GM19240 (cell line): Measurements from ENCODE around the gene SAFB2.

Source experiments
- DNase-seq: peaks from one replicate; pipeline ENCODE4 v3.0.0; 2011; ENCODE audit warnings: low spot score; ENCODE audit not compliant: insufficient read length

Gene SAFB2

DNA sequence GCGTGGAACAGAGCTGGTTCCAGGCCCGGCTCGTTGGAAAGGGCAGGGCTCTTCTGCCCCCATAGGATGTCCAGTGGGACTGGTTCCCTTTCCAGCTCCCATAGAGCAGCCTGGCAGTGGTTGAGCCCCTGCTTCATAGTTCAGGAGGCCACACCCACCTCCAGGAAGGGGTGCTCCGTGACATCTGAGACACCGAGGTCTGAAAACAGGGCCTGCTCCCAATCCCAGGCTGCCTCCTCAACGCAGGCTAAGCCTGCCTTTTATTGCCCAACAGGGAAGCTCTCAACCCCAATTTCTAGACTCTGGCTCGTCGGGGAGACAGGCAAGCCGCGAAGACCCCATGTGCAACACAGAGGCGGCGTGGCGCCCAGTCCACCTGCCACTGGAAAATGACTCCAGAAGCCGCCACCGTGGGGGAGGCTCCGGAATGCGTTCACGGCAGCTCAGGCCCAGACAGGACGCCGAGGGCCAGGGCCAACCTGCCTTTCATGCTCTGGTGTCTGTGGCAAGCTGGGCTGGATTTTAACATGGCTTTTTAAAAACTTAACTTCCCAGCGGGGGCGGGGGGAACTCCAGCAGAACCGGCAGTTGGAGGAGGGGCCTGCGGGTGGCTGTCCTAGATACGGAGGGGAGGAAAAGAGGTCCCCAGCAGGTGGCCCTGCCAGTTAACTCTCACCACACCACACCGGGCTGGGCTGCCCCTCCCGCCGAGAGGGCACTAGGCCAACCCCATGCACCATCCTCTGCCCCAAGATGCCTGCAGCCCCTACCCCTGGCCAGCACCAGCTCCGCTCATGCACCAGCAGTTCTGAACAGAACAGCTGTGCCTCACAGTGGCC lies 36.9 kb downstream of the SAFB2 start:
- no peak for DNase-seq

DNA sequence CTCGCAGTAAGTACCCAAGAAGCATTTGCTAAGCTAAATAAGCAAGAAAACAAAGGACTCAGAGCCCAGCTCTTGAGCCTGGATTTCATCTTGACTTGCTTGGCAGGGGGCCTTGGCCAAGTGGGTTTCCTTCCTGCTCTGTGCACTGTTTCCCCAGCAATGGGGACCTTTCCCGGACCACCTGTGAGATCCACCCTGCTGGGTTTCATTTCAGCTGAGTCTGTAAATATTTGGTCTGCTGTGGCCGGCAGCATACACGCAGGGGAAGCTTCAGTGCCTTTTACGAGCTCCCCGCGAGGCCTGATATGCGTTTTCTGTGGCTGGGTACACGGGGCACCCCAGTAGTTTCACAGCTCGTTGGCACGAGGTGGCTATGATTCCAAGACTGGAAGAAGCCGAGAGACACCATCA lies 42.4 kb downstream of the SAFB2 start:
- no peak for DNase-seq

DNA sequence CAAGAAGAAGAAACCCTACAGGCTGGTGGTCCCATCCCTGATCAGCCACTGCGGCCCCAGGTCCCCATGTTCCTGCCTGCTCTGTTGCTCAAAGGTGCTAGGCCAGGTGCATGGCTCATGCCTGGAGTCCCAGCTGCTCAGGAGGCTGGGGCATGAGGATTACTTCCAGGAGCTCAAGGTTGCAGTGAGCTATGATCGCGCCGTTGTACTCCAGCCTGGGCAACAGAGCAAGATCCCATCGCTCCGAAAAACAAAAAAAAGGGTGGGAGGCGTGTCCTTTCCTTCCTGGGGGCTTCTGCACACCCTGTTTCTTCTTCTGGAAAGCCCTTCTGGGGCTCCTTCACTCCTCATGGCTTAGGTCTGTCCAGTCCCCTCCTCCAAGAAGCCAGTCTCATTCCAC lies 42.9 kb downstream of the SAFB2 start:
- no peak for DNase-seq

DNA sequence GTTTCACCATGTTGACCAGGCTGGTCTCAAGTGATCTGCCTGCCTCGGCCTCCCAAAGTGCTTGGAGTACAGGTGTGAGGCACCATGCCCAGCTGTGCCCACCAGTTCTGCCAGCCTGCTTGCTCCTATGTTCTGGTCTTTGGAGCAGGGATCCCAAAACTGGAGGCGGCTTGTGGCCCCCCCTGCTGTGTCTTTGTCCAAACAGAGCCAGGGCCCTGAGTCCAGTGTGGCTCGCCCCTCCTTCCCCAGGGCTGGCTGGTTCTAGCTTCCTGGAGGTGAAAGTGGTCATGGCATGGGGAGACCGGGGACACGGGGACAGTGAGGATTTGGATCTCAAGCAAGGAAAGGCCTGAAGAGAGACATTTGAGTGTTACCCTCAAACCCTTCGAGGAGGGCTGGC lies 43.3 kb downstream of the SAFB2 start:
- DNase-seq: no peak

DNA sequence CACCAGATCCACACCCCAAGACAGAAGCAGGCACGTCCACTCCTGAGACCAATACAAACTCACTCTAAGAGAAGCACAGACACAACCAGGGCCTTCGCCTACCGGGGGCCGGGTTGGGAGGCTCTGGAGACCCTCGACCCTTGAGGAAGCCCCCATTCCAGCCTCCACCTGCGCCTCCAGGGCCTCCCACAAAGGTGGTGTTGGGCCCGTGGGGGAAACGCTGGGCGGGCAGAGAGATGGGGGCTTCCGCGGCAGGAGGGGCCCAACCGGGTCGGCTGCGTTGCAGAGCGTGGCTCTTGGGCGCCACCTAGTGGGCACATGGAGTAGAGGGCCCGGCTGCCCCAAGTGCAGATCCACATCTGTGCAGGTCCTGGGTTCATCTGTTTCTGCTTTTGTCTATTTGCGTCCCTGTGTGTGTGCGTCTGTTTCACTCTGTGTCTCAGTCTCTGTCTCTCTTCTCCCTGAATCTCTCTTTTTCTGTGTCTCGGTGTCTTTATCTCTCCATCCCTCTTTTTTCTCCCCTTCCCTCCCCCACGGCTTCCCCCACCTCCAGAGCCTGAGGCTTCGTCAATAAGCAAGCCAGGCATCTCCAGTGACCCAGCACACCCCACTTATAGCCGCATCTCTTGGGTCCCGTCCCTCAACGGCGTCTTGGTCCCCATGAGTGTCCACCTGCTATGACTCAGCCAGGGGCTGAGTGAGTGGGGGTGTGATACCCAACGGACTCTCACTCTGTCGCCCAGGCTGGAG lies 44.3 kb downstream of the SAFB2 start:
- DNase-seq: peak; percentile 83

DNA sequence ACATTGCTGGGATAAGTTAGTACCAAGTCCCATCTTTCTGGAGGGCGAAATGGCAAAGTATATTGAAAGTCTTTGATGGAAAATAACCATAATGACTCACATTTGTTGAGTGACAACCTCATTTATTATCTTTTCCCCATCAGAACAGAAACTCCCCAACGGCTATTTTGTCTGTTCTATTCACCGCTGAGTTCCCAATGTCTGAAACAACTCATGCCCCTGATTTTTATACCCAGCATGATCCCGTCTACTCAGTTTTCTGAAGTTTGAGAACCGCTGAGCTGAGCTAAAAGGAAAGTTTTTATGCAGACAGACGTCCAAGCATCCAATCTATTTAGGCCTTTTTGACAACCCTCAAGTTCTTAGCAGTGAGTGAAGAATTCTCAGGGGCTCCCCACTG lies 47.0 kb downstream of the SAFB2 start:
- DNase-seq: no peak

DNA sequence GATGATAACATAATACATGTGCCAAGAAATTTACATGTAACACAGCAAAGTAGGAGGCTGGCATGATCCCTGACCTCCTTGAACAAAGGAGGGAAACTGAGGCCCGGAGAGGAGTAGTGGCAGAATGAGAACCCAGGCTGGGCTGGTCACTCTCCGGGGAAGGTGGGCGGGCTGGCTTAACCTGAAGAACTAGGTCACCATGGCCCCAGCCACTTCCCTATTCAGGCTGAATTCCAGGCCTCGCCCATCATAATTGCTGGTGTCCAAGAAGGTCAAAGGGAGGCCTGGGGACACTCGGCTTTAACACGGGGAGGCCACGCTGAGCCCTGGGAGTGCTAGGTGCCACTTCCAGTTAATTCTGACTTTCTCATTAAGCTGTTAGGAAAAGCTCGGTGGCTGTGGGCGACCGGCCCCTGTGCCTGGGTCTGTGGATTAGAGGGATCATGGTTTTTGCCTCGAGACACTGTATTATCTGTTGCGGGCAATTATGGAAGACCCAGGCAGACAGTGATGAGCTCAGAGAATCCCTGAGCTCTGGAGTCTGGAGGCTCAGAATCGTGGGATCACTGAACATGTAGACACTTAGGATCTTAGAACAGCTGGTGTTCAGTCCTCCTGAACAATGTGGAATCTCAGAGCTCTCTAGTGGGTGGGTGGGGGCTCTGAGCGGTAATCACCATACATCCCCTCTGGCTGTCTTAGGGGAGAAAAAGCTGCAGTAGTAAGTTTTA lies 49.9 kb downstream of the SAFB2 start:
- DNase-seq: no peak

DNA sequence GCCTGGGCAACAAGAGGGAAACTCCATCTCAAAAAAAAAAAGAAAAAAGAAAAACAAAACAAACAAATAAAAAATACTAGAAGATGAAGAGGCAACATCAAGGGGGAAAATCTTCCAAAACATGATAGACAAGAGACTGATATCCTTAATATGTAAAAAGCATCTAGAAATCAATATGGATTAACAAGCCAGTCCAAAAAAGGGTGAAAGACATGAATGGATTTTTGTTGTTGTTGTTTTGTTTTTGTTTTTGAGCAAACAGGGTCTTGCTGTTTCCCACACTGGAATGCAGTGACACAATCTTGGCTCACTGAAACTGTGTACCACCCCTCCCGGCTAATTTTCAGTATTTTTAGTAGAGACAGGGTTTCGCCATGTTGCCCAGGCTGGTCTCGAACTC lies 50.8 kb downstream of the SAFB2 start:
- no peak for DNase-seq

DNA sequence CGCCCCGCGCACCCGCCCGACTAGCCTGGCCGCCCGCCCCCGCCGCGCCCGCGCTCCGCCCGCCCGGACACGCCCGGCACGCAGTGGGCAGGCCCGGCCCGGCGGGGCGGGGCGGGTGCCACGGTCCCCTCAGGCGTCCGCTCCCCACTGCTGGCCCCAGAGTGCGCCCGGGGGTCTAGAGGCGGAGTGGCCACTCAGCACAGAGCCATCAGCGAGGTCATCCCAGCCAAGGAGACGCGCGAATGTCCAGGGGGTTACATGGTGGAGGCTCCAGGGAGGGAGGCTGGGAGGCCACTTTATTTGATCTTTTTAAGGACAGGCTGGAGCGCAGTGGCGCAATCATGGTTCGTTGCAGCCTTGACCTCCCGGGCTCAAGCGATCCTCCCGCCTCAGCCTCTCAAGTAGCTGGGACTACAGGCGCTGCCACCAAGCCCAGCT lies 54.6 kb downstream of the SAFB2 start:
- DNase-seq: no peak

DNA sequence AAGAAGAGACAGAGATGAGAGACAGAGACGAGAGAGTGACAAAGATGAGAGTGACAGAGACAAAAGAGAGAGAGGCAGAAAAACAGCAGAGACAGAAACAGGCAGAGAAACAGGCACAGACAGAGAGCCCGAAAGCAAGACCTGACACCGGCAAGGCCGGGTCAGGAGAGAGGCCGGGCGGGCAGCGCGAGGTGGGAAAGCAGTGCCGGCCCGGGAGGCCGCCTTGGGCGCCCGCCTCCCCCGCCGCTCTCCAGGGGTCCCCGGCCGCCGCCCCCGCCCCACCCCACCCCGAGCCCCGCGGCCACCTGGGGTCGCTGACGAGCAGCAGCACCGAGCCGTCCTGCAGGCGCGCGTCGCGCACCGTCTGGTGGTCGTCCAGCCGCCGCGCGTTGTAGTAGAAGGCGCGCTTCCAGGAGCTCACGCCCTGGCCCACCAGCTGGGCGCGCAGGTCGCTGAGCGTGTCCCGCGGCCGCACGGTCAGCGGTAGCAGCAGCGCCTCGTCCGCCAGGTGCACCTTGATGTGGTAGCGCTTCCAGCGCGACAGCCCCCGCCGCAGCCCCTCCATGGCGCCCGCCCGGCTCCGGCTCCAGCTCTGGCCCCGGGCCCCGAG lies 55.1 kb downstream of the SAFB2 start, which contains the start of gene TINCR:
Gene TINCR, minus strand, starts transcription at position 594 of the 610 bp plus-strand sequence.
- no peak for DNase-seq

DNA sequence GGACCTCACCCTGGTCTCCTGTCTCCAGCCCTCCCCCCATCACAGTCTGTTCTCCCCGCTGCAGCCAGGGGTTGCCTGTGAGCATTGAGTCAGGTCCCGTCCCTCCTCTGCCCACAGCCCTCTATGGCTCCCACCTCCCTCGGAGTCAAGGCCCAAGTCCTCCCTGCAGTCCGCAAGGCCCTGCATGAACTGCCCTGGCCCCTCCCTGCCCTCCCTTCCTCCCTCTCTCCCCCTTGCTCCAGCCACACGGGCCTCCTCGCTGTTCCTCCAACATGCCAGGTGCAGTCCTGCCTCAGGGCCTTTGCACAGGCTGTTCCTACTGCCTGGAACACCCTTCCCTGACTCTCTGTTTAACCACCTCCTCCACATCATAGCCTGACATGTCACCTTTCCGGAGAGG lies 57.6 kb downstream of the SAFB2 start:
- DNase-seq: no peak

DNA sequence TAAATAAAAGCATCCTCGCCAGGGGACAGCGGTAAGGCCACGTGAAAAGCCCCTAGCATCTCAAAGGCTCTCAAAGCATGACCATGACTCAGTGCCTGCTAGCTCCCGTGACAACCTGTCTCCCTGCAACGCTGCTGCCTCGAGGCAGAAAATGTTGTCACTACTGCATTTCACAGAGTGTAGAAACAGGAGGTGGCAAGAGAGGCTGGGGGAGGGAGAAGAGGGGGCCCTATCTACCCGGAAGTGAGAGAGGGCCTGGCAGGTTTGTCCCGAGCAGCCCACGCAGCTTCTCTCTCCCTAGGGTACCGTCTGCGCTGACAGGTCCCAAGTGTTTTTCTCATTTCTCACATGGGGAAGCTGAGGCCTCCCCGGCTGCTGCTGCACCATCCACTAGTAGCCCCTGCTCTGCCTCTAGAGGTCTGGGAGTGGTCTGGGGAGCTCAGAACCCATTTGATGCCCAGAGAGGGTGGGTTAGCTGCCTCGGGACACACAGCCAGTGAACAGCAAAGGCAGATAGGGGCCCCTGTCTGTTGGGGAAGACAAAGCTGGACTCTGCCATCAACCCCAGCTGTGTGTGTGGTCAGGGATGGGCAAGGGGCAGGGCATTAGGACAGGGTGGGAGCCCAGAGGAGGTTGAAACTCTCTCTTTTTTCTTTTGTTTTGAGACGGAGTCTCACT lies 58.5 kb downstream of the SAFB2 start:
- DNase-seq: no peak

DNA sequence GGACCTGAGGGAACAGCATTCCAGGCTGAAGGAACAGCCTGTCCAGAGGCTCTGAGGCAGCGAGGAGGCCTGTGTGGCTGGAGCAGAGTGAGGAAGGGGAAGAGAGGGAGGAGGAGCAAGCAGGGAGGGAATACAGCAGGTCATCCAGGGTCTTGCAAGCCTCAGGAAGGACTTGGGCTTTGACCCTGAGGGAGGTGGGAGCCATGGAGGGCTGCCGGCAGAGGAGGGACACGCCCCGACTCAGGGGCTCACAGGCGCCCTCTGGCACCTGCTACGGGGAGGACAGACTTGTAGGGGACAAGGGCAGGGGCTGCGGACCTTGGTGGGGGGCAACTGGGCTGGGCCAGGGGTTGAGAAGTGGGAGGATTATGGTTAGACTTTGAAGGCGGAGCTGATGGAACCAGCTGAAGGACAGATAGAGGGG lies 59.6 kb downstream of the SAFB2 start:
- DNase-seq: no peak

DNA sequence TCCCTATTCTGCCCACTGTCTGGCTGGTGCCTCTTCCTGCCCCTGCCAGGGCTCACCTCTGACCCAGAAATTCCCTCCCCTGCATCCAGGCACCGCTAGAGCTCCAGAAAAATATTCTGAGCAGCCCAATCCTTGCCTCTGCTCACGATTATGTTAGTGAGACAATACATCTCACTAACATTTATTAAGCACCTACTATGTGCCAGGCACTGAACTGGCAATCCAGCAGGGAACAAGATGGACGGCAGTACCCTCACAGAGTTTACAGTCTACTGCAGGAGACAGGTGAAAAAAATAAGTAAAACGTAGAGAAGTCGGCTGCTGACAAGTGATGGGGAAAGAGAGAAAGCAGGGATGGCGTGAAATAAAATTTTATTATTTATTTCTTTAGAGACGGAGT lies 60.3 kb downstream of the SAFB2 start:
- no peak for DNase-seq

DNA sequence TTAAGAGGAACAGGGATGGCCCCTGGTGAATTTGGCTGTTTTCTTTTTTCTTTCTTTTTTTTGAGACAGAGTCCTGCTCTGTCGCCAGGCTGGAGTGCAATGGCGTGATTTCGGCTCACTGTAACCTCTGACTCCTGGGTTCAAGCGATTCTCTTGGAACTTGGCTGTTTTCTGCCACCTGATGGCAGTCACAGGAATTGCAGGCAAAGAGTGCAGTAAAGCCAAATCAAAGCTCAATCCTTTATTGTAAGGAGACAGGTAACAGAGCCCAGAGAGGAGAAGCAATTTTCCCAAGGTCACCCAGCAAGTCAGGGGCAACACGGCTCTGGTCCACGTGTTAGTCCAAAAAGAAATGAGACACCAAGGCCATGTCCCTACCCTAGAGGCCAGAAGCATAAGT lies 61.0 kb downstream of the SAFB2 start:
- no peak for DNase-seq

DNA sequence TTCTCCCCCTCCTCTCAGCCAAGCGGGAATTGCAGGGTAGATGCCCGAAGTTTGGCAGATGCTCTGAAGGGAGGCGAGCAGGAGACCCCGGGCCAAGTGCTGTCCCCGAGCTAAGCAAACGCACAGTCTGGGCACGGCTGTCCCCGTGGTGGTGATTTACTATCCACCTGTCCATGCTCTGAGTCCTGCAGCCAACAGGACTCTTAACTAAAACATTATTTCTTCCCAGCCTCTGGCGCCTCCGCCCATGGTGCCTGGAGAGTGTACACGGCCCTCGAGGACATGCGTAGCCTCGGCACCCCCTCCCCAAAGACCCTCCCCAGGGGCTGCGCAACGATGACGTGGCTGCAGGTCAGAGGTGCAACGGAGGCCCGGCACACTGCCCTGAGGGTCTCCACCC lies 62.4 kb downstream of the SAFB2 start:
- DNase-seq: no peak

DNA sequence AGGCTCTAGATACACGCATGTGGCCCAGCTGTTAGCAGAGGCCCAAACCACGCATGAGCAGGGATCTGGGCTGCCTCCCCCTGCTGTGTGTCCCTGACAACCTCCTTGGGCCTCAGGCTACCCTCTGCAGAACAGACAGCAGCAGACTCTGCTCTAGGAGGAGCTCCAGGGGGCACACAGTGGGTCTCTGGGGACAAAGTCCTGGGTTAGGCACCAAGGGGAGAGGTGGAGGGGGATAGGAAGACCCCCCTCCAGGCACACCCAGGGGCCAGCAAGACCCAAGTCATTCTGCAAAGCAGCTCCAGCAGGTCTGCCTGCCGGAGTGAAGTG lies 62.8 kb downstream of the SAFB2 start:
- DNase-seq: no peak

DNA sequence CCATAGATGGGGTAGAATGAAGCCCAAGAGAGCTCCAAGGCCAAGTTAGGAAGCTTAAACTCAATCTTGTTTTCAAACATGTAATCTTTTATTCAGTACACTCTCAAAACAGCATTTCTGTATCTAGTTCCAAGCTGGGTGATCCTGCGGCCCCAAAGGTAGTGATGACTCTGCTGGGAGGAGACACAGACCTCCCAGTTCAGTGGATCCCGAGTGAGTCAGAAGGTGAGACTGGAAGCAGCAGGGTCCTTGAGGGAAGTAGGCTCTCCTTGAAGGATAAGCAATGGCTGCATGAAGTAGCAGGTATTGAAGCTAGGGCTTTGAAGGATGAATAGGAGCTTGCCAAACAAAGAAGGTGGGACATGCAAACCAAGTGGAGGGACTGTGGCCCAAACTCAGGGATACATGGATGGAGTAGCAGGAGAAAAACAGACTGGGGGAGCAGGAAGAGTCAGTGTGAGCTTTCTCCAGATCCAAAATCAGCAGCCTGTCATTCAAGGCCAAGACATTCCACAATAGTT lies 64.4 kb downstream of the SAFB2 start:
- DNase-seq: no peak

DNA sequence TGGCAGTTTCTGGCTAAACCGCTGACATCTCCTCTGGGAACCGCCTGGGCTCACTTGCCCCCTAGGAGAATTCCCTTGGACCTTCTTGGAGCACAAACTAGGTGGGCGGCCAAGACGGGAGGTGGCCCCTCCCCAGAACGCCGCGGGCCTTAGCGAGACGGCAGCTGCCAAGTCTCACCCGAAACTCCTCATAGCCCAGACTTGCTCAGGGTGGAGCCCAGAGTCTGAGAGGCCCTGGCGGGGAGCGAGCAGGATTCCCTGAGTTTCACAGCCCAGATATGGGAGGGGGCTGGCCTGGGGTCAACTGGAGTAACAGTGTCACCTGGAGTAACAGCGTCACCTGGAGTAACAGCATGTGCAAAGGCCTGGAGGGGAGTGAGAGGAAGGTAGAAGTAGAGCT lies 64.9 kb downstream of the SAFB2 start:
- DNase-seq: no peak

DNA sequence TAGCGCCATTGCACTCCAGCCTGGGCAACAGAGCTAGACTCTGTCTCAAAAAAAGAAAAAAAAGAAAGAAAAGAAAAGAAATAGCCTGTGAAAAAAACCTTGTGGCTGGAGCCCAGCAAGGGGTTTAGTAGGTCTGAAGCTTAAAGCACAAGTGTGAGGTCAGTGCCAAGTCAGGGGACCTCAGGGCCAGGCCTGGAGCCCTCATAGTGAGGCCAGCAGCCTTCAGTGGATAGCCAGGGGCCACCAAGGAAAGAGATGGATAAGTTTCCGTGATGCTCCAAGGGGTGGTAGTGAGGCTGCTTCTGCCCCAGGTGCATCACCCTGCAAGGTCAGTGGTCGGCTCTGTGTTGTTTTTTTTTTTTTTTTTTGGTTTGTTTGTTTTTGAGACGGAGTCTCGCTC lies 67.7 kb downstream of the SAFB2 start:
- DNase-seq: no peak

DNA sequence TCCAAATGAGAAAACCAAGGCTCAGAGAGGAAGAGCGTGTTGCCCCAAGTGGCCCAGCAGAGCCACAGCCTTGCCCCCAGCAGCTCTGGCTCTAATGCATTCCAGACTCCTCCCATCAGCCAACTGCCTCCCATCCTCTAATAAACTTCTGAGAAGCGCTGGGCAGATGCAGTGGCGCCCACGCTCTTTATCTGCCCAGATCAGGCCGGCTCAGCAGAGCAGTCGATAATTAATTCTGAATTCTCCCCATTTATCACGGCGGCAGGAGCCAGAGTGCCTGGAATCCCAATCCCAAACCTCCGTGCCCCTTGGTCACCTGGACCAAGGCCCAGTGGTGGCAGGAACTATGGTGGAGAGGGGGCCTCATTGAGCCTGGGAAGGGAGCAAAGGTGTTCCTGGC lies 68.7 kb downstream of the SAFB2 start:
- DNase-seq: no peak
